ENCODE measurements around the gene F7. TPM values are rescaled to one million over a fixed set of nuclear protein-coding genes. Genes with fewer than 3 reads are reported as not detected.

Gene F7
- polyA plus RNA-seq, 1 experiment: 0.05 TPM

DNA sequence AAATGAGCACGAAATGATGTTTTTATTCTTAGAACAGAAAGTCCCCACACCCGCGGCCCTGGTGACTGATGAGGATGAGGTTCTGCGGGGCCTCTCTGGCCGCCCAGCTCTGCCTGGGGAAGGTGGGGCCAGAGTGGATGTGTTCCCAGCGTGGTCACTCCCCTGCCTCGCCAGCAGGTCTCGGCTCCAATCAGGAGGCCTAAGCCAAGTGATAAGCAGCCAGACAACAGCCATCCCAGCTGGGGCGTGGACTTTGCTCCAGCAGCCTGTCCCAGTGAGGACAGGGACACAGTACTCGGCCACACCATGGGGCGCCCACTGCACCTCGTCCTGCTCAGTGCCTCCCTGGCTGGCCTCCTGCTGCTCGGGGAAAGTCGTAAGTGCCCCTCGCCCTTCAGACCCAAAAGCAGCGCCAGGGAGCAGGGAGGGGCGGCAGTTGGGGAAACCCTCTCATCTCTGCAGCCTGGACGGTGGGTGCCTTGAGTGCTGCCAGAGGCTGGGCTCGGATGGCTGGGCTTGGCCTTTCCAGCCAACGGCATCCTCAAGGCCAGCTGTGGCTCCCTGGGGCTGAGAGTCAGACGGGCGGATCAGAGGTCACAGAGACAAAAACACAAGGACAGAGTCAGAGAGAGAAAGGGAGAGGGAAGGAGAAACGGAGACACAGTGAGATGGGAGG lies 17.1 kb downstream of the F7 start, which contains the start of gene F10:
Gene F10, plus strand, starts transcription at position 250 of the 676 bp plus-strand sequence. Its CDS starts 57 bp downstream, at position 307.
- ChIA-PET POLR2A (no interaction called here), CTCF (interaction anchor here (1.0 to 2.4 kb wide), 3 partner anchors 9 to 55 kb away, joined by 3 to 11 read pairs (median 5); no protein-coding TSS in a partner anchor)
- H3K4me3 ChIP-seq (ENCODE audit: low read depth, low read length): peak within 1 kb of the TSS; percentile 32
- TF ChIP-seq, protein P1, sequence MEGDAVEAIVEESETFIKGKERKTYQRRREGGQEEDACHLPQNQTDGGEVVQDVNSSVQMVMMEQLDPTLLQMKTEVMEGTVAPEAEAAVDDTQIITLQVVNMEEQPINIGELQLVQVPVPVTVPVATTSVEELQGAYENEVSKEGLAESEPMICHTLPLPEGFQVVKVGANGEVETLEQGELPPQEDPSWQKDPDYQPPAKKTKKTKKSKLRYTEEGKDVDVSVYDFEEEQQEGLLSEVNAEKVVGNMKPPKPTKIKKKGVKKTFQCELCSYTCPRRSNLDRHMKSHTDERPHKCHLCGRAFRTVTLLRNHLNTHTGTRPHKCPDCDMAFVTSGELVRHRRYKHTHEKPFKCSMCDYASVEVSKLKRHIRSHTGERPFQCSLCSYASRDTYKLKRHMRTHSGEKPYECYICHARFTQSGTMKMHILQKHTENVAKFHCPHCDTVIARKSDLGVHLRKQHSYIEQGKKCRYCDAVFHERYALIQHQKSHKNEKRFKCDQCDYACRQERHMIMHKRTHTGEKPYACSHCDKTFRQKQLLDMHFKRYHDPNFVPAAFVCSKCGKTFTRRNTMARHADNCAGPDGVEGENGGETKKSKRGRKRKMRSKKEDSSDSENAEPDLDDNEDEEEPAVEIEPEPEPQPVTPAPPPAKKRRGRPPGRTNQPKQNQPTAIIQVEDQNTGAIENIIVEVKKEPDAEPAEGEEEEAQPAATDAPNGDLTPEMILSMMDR (IDR thresholded peaks at IDR 0.05; ENCODE audit: insufficient read depth, low read depth, low read length): no peak
- no peaks in the 10 kb centered on the region for H3K36me3 ChIP-seq (ENCODE audit: control insufficient read depth, insufficient read depth, low read length)
- peaks cover under 1% of the 10 kb centered on the region; the same call in 1 of the 2 replicates for H3K27me3 ChIP-seq (ENCODE audit: control insufficient read depth, insufficient read depth, low read length)
- peak; percentile 34 for DNase-seq (ENCODE audit: low read depth)

DNA sequence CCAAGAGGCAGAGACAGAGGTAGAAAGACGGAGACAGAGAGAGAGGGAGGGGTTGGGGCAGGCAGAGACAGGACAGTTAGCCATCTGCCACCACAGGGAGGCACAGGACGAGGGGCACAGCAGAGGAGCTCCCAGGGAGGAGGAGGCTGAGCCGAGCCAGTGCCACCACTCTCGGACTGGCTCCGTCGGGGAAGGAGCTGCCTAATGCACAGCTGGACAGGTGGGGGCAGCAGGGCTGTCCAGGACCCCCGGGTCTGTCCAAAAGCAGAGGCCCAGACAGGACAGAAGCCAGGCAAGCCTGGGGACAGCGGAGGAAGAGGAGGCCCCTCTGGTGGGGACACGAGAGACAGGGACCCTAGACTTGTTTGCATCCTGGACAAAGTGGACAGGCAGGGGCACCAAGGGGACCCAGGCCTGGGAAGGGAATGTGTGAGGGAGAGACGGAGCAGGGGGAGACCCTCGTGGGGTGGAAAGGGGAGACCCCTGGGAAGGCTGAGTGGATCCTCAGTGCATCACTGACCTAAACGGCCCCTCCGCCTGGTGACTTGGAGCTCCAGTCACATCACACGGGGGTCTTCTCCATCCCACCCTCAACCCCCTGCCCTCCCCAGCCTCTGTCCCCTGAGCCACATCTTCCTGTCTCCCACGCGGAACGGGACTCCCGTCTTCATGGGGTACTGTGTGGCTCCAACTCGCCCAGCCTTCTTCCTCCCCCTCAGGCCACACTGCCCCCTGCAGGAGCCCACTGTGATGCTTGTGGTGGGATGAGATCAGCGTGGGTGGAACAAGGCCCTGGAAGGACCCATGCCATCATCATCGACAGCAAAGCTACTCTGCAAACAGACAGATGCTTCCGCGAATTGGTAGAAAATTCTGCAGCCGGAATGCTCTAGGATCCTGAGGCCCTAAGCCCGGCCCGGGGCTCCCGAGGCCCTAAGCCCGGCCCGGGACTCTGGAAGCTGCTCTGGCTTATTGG lies 17.9 kb downstream of the F7 start:
- TF ChIP-seq, protein P1 (IDR thresholded peaks at IDR 0.05; ENCODE audit: insufficient read depth, low read depth, low read length): peak; percentile 31; the same call in 1 of the 2 replicates
- no peak for DNase-seq (ENCODE audit: low read depth)
- ChIA-PET POLR2A (interaction anchor here (0.6 kb wide), 1 partner anchor 256 kb away, joined by 3 read pairs; no protein-coding TSS in a partner anchor), CTCF (interaction anchor here (1.2 to 2.4 kb wide), 4 partner anchors 9 to 88 kb away, joined by 3 to 11 read pairs (median 4); no protein-coding TSS in a partner anchor)
- Histone ChIP-seq H3K27me3 (ENCODE audit: control insufficient read depth, insufficient read depth, low read length) (peaks cover 1% of the 10 kb centered on the region; the same call in 1 of the 2 replicates), H3K36me3 (ENCODE audit: control insufficient read depth, insufficient read depth, low read length) (no peaks in the 10 kb centered on the region), H3K4me3 (ENCODE audit: low read depth, low read length) (peak overlapping the region; percentile 32)

DNA sequence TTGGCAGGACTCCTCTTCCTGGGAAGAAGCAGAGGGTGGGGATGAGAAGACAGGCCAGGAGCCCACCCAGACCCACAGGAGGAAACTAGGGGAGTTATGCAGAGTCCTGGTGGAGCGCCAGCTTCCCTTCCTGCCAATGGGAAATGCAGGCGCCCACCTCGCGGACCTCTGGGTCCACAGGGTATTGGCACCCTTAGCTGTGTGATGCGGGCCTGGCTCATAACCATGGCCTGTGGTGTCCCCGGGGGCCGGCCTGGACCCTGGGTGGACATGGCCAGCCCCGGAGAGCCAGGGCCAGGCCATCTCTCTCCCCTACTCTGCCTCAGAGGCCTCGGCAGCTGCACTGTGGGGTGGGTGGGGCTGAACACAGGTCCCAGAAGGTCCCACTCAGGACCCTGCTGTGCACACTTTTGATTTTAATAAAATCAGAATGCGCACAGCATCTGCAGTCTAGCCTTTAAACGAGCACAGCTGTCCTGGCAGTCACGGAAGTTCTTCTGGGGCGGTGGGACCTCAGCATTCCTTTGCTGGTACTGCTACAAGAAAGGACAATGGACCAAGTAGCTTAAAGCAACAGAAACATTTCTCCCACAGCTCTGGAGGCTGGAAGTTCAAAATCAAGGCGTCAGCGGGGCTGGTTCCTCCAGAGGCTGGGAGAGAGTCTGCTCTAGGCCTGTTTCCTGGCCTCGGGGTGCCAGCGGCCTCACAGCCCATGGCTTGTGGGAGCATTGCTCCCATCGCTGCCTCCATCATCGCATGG lies 18.8 kb downstream of the F7 start:
- TF ChIP-seq, protein P1 (IDR thresholded peaks at IDR 0.05; ENCODE audit: insufficient read depth, low read depth, low read length): no peak
- Histone ChIP-seq H3K4me3 (ENCODE audit: low read depth, low read length) (no peak overlapping the region), H3K36me3 (ENCODE audit: control insufficient read depth, insufficient read depth, low read length) (no peaks in the 10 kb centered on the region), H3K27me3 (ENCODE audit: control insufficient read depth, insufficient read depth, low read length) (peaks cover 1% of the 10 kb centered on the region; the same call in 1 of the 2 replicates)
- POLR2A ChIA-PET: no interaction called here
- CTCF ChIA-PET: interaction anchor here (1.2 to 2.4 kb wide), 4 partner anchors 8 to 89 kb away, joined by 3 to 11 read pairs (median 4); no protein-coding TSS in a partner anchor
- no peak for DNase-seq (ENCODE audit: low read depth)

- Histone ChIP-seq H3K27me3 (ENCODE audit: control insufficient read depth, insufficient read depth, low read length) (peaks cover 1% of the 10 kb centered on the region; the same call in 1 of the 2 replicates), H3K36me3 (ENCODE audit: control insufficient read depth, insufficient read depth, low read length) (no peaks in the 10 kb centered on the region), H3K4me3 (ENCODE audit: low read depth, low read length) (no peak overlapping the region)
- no peak for DNase-seq (ENCODE audit: low read depth)
- ChIA-PET POLR2A (no interaction called here), CTCF (no interaction called here)
- TF ChIP-seq, protein P1 (IDR thresholded peaks at IDR 0.05; ENCODE audit: insufficient read depth, low read depth, low read length): no peak
These were observed 20.1 kb downstream of the F7 start for GRCh38 chr13:113125506-113126264.
